ENCODE measurements around the gene ABHD6. TPM values are rescaled to one million over a fixed set of nuclear protein-coding genes. Genes with fewer than 3 reads are reported as not detected.
A peak's percentile ranks its signal among the peaks of the same experiment; 100 is the strongest.
"Not testable (repeated sequence)": the region's sequence is repeated elsewhere in the genome, so short reads cannot be mapped to it uniquely, and the experiment has no call there.

Gene ABHD6
- total RNA-seq, 2 donors from 2014 or later: 2.1 to 2.9 TPM

DNA sequence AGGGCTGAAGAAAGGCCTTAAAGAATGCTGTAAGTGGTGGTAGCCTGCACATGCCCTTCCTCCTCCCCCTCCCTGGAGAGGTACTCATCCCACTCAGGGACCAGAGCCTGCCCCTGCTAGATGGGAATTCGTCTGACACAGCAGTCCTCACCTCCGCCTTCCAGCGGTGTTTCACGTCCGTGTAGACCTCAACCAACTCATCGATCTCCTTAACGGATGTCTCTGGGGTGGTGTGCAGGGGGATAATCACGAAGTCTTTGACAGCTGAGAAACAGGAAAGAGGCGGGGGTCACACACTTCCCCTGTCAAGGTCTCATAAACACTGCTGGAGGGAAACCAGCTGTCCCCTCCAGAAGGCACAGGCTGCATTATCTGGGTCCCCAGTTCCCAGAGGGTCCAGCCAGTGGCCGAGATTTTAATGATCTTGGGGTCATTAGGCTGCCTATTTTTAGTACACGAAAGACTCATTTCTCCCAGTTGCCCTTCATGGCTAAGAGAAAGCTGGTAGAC, 36.7 kb upstream of the ABHD6 start:
- H3K36me3 Mint-ChIP-seq (ENCODE audit: low read depth): peaks cover 2% of the 10 kb centered on the region
- ATAC-seq (no peak), DNase-seq (no peak)
- H3K9me3 ChIP-seq (ENCODE audit: control insufficient read depth, low read length, poor library complexity, severe bottlenecking): no peaks in the 10 kb centered on the region
- no peak overlapping the region for H3K27ac Mint-ChIP-seq
- H3K4me3 Mint-ChIP-seq: peak overlapping the region; percentile 28
- H3K4me1 Mint-ChIP-seq: no peaks in the 10 kb centered on the region
- peaks cover 37% of the 10 kb centered on the region for H3K27me3 Mint-ChIP-seq

DNA sequence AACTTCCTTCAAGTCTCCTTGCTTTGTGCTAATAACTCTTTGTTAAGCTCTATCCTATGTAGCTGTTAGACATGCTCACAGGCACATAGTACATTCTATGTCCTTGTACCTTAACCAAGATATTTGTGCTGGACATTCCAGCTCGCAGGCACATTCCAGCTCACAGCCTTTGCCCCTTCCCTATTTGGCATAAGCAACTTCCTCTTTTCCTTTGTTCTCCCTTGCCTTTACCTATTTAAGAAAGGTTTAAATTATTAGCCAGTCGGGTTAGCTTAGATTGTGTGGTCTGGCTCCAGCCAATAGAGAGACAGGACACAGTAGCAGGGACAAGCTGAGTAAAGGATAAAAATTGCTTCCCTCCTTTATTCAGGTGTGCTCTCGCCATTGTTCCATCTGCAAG, 36.1 kb upstream of the ABHD6 start:
- not testable (repeated sequence) for H3K4me1 Mint-ChIP-seq; ATAC-seq; H3K4me3 Mint-ChIP-seq; H3K36me3 Mint-ChIP-seq (ENCODE audit: low read depth); H3K27ac Mint-ChIP-seq; H3K9me3 ChIP-seq (ENCODE audit: control insufficient read depth, low read length, poor library complexity, severe bottlenecking); DNase-seq
- H3K27me3 Mint-ChIP-seq: peaks cover 39% of the 10 kb centered on the region

- ATAC-seq (no peak), DNase-seq (no peak)
- no peaks in the 10 kb centered on the region for H3K9me3 ChIP-seq (ENCODE audit: control insufficient read depth, low read length, poor library complexity, severe bottlenecking)
- Mint-ChIP-seq H3K27me3 (peaks cover 45% of the 10 kb centered on the region), H3K4me3 (no peak overlapping the region), H3K27ac (no peak overlapping the region), H3K4me1 (no peaks in the 10 kb centered on the region), H3K36me3 (ENCODE audit: low read depth) (peaks cover 2% of the 10 kb centered on the region)
These were observed 34.7 kb upstream of the ABHD6 start for GRCh38 chr3:58202917-58203360.

DNA sequence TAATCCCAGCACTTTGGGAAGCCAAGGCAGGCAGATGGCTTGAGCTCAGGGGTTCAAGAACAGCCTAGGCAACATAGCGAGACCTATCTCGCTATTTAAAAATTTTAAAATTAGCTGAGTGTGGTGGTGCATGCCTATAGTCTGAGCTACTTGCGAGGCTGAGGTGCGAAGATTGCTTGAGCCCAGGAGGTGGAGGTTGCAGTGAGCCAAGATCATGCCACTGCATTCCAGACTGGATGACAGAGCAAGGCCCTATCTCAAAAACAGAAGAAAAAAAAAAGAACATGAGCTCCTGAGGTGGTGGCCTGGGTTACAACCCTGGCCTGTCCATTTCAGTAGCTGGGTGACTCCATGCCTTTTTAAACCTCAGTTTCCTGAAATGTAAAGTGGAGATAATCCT, 34.1 kb upstream of the ABHD6 start:
- DNase-seq: no peak
- Mint-ChIP-seq H3K4me1 (no peaks in the 10 kb centered on the region), H3K27ac (no peak overlapping the region), H3K27me3 (peaks cover 47% of the 10 kb centered on the region), H3K36me3 (ENCODE audit: low read depth) (peaks cover 2% of the 10 kb centered on the region), H3K4me3 (no peak overlapping the region)
- ATAC-seq: no peak
- H3K9me3 ChIP-seq (ENCODE audit: control insufficient read depth, low read length, poor library complexity, severe bottlenecking): no peaks in the 10 kb centered on the region

- H3K9me3 ChIP-seq (ENCODE audit: control insufficient read depth, low read length, poor library complexity, severe bottlenecking): no peaks in the 10 kb centered on the region
- no peak overlapping the region for H3K4me3 Mint-ChIP-seq
These were observed 32.9 kb upstream of the ABHD6 start for GRCh38 chr3:58204720-58205119.

GRCh38 chr3:58205981-58206380, 31.6 kb upstream of the ABHD6 start:
- Mint-ChIP-seq H3K4me1 (peaks cover 3% of the 10 kb centered on the region), H3K27ac (no peak overlapping the region), H3K4me3 (no peak overlapping the region), H3K27me3 (peaks cover 52% of the 10 kb centered on the region), H3K36me3 (ENCODE audit: low read depth) (peaks cover 3% of the 10 kb centered on the region)
- no peak for ATAC-seq
- H3K9me3 ChIP-seq (ENCODE audit: control insufficient read depth, low read length, poor library complexity, severe bottlenecking): no peaks in the 10 kb centered on the region
- no peak for DNase-seq

More at GRCh38 chr3:58204720-58205119, 32.9 kb upstream of the ABHD6 start:
- H3K4me1 Mint-ChIP-seq: no peaks in the 10 kb centered on the region
- H3K27me3 Mint-ChIP-seq: peaks cover 57% of the 10 kb centered on the region
- H3K27ac Mint-ChIP-seq: no peak overlapping the region
- H3K36me3 Mint-ChIP-seq (ENCODE audit: low read depth): peaks cover 2% of the 10 kb centered on the region
- DNase-seq (no peak), ATAC-seq (no peak)

- Mint-ChIP-seq H3K27ac (no peak overlapping the region), H3K36me3 (ENCODE audit: low read depth) (peaks cover 3% of the 10 kb centered on the region), H3K27me3 (peaks cover 52% of the 10 kb centered on the region), H3K4me1 (peaks cover 3% of the 10 kb centered on the region), H3K4me3 (no peak overlapping the region)
- no peaks in the 10 kb centered on the region for H3K9me3 ChIP-seq (ENCODE audit: control insufficient read depth, low read length, poor library complexity, severe bottlenecking)
- ATAC-seq: no peak
- no peak for DNase-seq
These were observed 31.1 kb upstream of the ABHD6 start for GRCh38 chr3:58206406-58207011.

DNA sequence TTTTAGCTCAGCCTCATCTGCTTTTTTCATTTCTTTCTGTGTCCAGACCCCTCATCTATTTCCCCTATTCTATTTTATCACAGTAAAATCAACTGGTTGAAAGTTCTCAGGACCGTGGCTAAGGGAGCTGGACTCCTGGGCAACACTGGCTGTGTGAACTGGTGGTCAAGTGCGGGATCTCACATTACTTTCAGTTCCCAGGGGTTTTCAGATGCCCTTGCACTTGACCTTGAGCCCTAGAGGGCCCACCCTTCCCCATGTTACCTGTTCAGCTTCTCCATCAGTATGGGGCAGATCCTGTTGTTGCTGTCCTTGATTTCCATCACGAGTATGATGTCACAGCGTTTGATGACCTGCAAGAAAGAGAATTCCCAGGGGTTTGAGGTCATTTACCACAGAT, 29.6 kb upstream of the ABHD6 start:
- Mint-ChIP-seq H3K36me3 (ENCODE audit: low read depth) (peaks cover 3% of the 10 kb centered on the region), H3K27ac (no peak overlapping the region), H3K4me1 (peaks cover 4% of the 10 kb centered on the region), H3K27me3 (peaks cover 48% of the 10 kb centered on the region), H3K4me3 (no peak overlapping the region)
- DNase-seq: no peak
- H3K9me3 ChIP-seq (ENCODE audit: control insufficient read depth, low read length, poor library complexity, severe bottlenecking): no peaks in the 10 kb centered on the region
- no peak for ATAC-seq

GRCh38 chr3:58209933-58210332, 27.7 kb upstream of the ABHD6 start:
- DNase-seq: no peak
- peaks cover 49% of the 10 kb centered on the region for H3K27me3 Mint-ChIP-seq
- H3K4me3 Mint-ChIP-seq: no peak overlapping the region
- peaks cover 8% of the 10 kb centered on the region for H3K4me1 Mint-ChIP-seq
- no peaks in the 10 kb centered on the region for H3K9me3 ChIP-seq (ENCODE audit: control insufficient read depth, low read length, poor library complexity, severe bottlenecking)
- ATAC-seq: no peak
- H3K27ac Mint-ChIP-seq: no peak overlapping the region
- peaks cover 3% of the 10 kb centered on the region for H3K36me3 Mint-ChIP-seq (ENCODE audit: low read depth)

DNA sequence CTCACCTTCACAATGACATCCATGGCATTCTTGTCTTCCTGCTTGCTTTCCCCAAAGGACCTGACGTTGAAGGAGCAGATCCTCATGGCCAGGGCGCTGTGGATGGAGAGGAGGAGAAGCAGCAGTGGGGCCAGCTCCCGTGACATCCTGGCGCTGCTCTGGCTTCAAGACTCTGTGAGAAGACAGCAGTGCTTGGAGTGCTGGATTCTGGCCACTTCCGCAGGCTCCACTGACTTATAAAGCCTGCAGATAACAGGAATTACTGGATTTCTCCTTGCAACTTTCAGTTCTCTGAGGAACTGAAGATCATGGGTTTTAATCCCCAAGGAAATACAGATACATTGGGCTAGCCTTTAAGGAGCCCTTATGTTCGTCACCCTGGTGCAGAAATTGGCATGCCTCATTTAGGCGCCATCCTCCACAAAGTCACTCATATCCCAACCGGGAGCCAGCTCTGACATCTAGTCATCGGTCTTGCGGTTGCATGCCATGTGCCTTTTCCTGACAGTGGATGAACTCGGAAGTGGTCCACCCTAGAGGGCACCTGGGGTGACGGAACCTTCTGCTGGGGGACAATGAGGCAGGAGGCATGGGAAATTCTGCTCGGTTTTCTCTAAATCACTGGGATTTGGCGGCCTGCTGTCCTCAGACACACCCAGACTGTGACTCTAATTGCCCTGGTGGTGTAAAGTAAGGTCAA, 26.7 kb upstream of the ABHD6 start, which contains the start of gene DNASE1L3:
Gene DNASE1L3, minus strand, starts transcription at position 212 of the 700 bp plus-strand sequence. Its CDS starts 66 bp downstream, at position 146.
- Mint-ChIP-seq H3K27me3 (peaks cover 45% of the 10 kb centered on the region), H3K4me3 (no peak within 1 kb of the TSS), H3K27ac (no peak within 1 kb of the TSS), H3K36me3 (ENCODE audit: low read depth) (peaks cover 3% of the 10 kb centered on the region), H3K4me1 (peaks cover 10% of the 10 kb centered on the region)
- H3K9me3 ChIP-seq (ENCODE audit: control insufficient read depth, low read length, poor library complexity, severe bottlenecking): no peaks in the 10 kb centered on the region
- ATAC-seq (no peak), DNase-seq (no peak)

DNA sequence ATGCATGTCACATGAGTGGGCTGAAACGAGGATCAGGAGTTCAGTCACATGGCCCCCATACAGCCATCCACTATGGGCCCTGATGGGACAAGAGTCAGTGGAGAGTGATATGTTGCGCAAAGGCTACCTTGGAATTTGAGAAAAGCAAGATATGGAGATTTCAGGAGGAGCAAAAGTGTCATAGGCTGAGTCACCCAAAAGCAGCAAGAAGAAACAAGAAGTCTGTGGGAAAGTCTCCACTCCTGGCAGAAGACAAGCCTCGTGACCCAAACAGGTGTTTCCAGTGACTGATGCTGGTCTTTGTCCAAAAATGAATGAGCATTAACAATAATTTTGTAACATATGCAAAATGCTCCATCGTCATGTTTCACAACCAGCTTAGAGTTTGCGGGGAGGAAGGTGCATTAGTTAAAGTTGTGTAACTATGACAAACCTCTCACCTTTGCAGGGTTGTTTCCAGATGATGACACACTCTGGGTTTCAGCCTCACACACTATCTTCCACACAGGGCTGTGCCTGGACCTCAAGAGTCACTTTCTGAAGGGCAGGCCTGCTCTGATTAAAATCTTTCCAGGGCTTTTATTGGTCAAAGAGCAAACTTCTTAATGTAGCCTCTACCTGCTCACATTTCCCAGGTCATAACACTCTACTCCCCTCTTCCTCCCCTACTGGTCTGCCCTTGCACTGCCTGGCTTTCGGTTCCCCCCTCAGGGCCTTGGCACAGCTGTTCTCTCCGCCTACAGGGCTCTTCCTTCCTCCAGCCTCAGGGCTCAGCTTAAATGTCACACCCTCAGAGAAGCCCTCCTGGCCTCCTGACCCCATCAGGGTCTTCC, 22.9 kb upstream of the ABHD6 start:
- no peaks in the 10 kb centered on the region for H3K9me3 ChIP-seq (ENCODE audit: control insufficient read depth, low read length, poor library complexity, severe bottlenecking)
- Mint-ChIP-seq H3K27ac (no peak overlapping the region), H3K36me3 (ENCODE audit: low read depth) (peaks cover 3% of the 10 kb centered on the region), H3K4me3 (no peak overlapping the region), H3K4me1 (peaks cover 17% of the 10 kb centered on the region), H3K27me3 (peaks cover 24% of the 10 kb centered on the region)
- ATAC-seq: peak; percentile 65
- no peak for DNase-seq

DNA sequence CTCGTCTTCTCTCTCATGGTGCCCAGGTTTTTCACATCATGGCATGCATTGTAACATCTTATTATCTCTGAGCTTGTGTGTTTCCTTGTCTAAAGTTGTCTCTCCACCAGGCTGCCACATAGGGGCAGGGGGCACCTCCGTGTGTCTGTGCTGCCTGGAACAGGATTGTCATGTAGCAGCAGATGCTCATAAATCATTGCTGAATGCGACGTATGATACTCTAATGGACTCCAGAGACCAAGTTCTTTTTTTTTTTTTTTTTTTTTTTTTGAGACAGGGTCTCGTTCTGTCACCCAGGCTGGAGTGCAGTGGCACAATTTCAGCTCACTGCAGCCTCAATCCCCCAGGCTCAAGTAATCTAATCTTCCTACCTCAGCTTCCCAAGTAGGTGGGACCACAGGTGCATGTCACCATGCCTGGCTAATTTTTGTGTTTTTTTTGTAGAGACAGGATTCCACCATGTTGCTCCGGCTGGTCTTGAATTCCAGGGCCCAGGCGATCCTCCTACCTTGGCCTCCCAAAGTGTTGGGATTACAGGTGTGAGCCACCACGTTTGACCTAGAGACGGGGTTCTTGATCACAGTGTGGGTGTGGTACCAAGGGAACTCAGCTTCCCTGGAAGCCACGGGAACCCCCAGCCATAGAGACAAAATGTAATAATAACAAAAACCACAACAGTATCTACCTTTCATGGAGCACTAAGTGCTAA, 22.1 kb upstream of the ABHD6 start:
- DNase-seq: no peak
- Mint-ChIP-seq H3K27me3 (peaks cover 17% of the 10 kb centered on the region), H3K4me3 (no peak overlapping the region), H3K4me1 (peaks cover 14% of the 10 kb centered on the region), H3K27ac (no peak overlapping the region), H3K36me3 (ENCODE audit: low read depth) (no peaks in the 10 kb centered on the region)
- ATAC-seq: no peak
- no peaks in the 10 kb centered on the region for H3K9me3 ChIP-seq (ENCODE audit: control insufficient read depth, low read length, poor library complexity, severe bottlenecking)

Measured in T-helper 17 cell (primary cell).